Pancreas (tissue), 10 donors: ENCODE measurements around the gene GET4. TPM values are rescaled to one million over a fixed set of nuclear protein-coding genes. Genes with fewer than 3 reads are reported as not detected.

Source experiments
- ATAC-seq, 4 donors: fragments of 200-7000 bp; cut with Tn5 transposase; one replicate each; pipeline versions ENCODE4 v1.8.0 to v1.9.1; 2020; ENCODE audit warnings: mild to moderate bottlenecking in 4 of 4, moderate library complexity in 4 of 4
- DNase-seq, 6 donors: peaks; one replicate each; pipeline ENCODE4 v3.0.0-alpha.2; 2020
- FAIRE-seq: peaks from 2 replicates; lab custom pipeline; 2012; peaks lifted over from hg19 to GRCh38; lab: Jason Lieb, UNC
- H3K27ac ChIP-seq, 4 donors: fragments of 200-600 bp; sonication (generic); 1 replicate in 3 of 4; 2 replicates in 1 of 4; pipeline versions ENCODE4 v1.5.0 to v1.8.0; 2020
- H3K27me3 ChIP-seq, 4 donors: fragments of 200-600 bp; one replicate each; pipeline ENCODE4 v1.8.0; 2021
- H3K36me3 ChIP-seq, 3 donors: fragments of 200-600 bp; sonication (generic) in 1 of 3; one replicate each; pipeline versions ENCODE4 v1.5.0 to v1.8.0; 2020 to 2021
- H3K4me1 ChIP-seq, 3 donors: fragments of 200-600 bp; one replicate each; pipeline ENCODE4 v1.8.0; 2021
- H3K4me3 ChIP-seq, 4 donors: fragments of 200-600 bp; sonication (generic) in 2 of 4; one replicate each; pipeline versions ENCODE4 v1.5.0 to v1.8.0; 2020 to 2021
- H3K9me3 ChIP-seq, 4 donors: fragments of 200-600 bp; one replicate each; pipeline ENCODE4 v1.8.0; 2021
- WGBS, 2 donors: extraction: QIAGEN DNeasy Blood & Tissue Kit; methylation state at CpG; one replicate each; pipeline ENCODE4 v1.1.7; 2013; 5-methylcytosine and 5-hydroxymethylcytosine counted together
- intact Hi-C, 3 donors: fragments of 100-400 bp; cut with DNase I; formaldehyde crosslinking; loops; one replicate each; pipeline versions ENCODE4 v1.11.1 to v1.14.2; 2022
- polyA plus RNA-seq, 2 donors: library from polyadenylated mRNA; stranded (reverse); fragments of 200-250 nt; gene quantifications; one replicate each; pipeline ENCODE4 v1.2.3, GENCODE V29; 2013
- total RNA-seq, 6 donors: library from RNA; stranded (reverse); fragmentation: NEBNext Ultra II Directional in 4 of 6; extraction: Animal tissue kit (Norgen Biotek cat#: 25700) in 4 of 6; gene quantifications; one replicate each; pipeline versions ENCODE4 v1.2.1 to v1.2.4, GENCODE V29; 2021 to 2023
- TF ChIP-seq, protein P1 (sequence below), 4 donors: fragments of 200-600 bp; sonication (generic) in 3 of 4; IDR thresholded peaks; one replicate each; pipeline versions ENCODE4 v1.5.0 to v1.8.0; 2021; ENCODE audit warnings: antibody characterized with exemption in 4 of 4
- donor health status: healthy with polysubstance abuse.
- donor health status: DM: no; HTN: no; CAD: no; lungs with moderate emphysema.
- donor health status: DM: no; HTN: no; CAD: no.
- donor health status: control.
- donor health status: control.
- donor health status: Bipolar disorder and iron deficiency.
- donor health status: DM: yes; HTN: yes; CAD: no.
- donor health status: DM: no; HTN: no; CAD: no.
- donor health status: DM: no; HTN: no; CAD: no.
- donor health status: DM: yes; HTN: yes; CAD: no.

The GET4 gene
- total and polyA plus RNA-seq, 8 donors, result 13.1 to 94.5 (median 21.4) TPM

GRCh38 chr7:944744-945143 lies 68.4 kb downstream of the GET4 start:
- ATAC-seq (peak in 1 of 4 donors; percentile 1), FAIRE-seq (no peak)
- H3K4me3 ChIP-seq, result peak overlapping the region; percentile 42 to 67 (median 58)

GRCh38 chr7:945147-945555 lies 68.8 kb downstream of the GET4 start:
- WGBS, 2 donors, result 26 to 28% methylated on average over 9 to 13 of the region's 13 CpGs
- TF ChIP-seq, protein P1, sequence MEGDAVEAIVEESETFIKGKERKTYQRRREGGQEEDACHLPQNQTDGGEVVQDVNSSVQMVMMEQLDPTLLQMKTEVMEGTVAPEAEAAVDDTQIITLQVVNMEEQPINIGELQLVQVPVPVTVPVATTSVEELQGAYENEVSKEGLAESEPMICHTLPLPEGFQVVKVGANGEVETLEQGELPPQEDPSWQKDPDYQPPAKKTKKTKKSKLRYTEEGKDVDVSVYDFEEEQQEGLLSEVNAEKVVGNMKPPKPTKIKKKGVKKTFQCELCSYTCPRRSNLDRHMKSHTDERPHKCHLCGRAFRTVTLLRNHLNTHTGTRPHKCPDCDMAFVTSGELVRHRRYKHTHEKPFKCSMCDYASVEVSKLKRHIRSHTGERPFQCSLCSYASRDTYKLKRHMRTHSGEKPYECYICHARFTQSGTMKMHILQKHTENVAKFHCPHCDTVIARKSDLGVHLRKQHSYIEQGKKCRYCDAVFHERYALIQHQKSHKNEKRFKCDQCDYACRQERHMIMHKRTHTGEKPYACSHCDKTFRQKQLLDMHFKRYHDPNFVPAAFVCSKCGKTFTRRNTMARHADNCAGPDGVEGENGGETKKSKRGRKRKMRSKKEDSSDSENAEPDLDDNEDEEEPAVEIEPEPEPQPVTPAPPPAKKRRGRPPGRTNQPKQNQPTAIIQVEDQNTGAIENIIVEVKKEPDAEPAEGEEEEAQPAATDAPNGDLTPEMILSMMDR (IDR thresholded peaks at IDR 0.05), result no peak

More at GRCh38 chr7:944744-945143, 68.4 kb downstream of the GET4 start:
- no peak for DNase-seq
- Histone ChIP-seq H3K36me3 (no peaks in the 10 kb centered on the region), H3K9me3 (no peaks in the 10 kb centered on the region), H3K27ac (peak overlapping the region in 3 of 4 donors; percentile 69 to 76 (median 75)), H3K27me3 (no peaks in the 10 kb centered on the region), H3K4me1 (peaks cover 0 to 8% (median 4%) of the 10 kb centered on the region in 3 donors)
- intact Hi-C loops, result no loop called here
- WGBS, 2 donors, result 44 to 58% methylated on average over 5 of the region's 5 CpGs
- TF ChIP-seq, protein P1 (IDR thresholded peaks at IDR 0.05), result no peak

DNA sequence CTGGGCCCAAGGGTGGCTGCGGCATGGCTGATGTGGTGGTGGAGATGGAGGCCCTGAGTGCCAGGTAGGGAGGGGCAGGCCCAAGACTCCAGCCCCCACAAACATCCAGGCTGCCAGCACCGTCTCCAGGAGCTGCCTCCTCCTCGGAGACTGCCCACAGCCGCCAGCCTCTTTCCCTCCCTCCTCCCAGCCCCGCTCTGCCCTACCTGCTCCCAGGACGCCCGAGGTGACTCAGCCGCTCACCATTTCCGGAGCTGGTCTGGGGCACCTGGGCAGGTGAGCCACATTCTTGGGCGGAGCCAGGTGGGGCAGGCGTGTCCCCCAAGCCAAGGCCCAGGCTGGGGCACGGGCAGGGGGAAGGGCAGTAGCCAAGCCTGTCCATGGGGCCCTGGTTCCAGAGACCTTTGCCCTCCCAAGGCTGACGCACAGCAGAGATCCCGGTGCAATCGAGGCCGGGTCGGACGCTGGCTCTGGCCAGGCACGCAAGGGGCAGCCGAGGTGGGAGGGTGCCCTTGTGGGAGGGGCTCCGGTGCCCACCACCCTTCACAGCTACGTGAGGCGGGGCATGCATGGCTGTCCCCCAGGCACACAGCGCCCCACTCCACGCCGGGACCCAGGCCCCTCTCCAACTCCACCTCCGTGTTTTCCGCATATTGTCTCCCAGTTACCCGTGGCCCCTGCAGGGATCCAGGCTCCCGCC lies 69.4 kb downstream of the GET4 start:
- WGBS, 2 donors, result 23 to 24% methylated on average over 29 to 30 of the region's 30 CpGs
- FAIRE-seq (no peak), DNase-seq (peak; percentile 89 to 97 (median 94)), ATAC-seq (peak; percentile 96 to 97 (median 97))
- intact Hi-C loops, result no loop called here
- TF ChIP-seq, protein P1 (IDR thresholded peaks at IDR 0.05), result no peak
- Histone ChIP-seq H3K4me1 (peaks cover 0 to 8% (median 4%) of the 10 kb centered on the region in 3 donors), H3K4me3 (peak overlapping the region; percentile 42 to 67 (median 58)), H3K9me3 (no peaks in the 10 kb centered on the region), H3K27ac (peak overlapping the region; percentile 69 to 76 (median 72)), H3K27me3 (no peaks in the 10 kb centered on the region), H3K36me3 (no peaks in the 10 kb centered on the region)

More at GRCh38 chr7:945147-945555, 68.8 kb downstream of the GET4 start:
- Histone ChIP-seq H3K27me3 (no peaks in the 10 kb centered on the region), H3K4me3 (peak overlapping the region; percentile 42 to 67 (median 58)), H3K36me3 (no peaks in the 10 kb centered on the region), H3K27ac (peak overlapping the region; percentile 69 to 76 (median 72)), H3K4me1 (peaks cover 0 to 8% (median 4%) of the 10 kb centered on the region in 3 donors), H3K9me3 (no peaks in the 10 kb centered on the region)
- intact Hi-C loops, result no loop called here
- DNase-seq (peak in 3 of 6 donors; percentile 60 to 64 (median 62)), ATAC-seq (peak; percentile 27 to 46 (median 38)), FAIRE-seq (no peak)

Other genes starting within 250 kb of the GET4 start
- gene DNAAF5, start 149.9 kb upstream of the GET4 start, total RNA-seq, result 10 to 100 TPM in 5 of 6 donors, 1 to 10 TPM in 1; 9.0 to 16.6 (median 12.6) TPM
- 10 to 100 TPM in 1 of 2 donors, 1 to 10 TPM in 1; 7.7 to 10.5 TPM for gene DNAAF5, start 149.9 kb upstream of the GET4 start, polyA plus RNA-seq
- gene PRKAR1B, start 149.3 kb upstream of the GET4 start, total RNA-seq, result 1 to 10 TPM; 2.5 to 6.1 (median 4.5) TPM
- gene PRKAR1B, start 149.3 kb upstream of the GET4 start, polyA plus RNA-seq, result 1 to 10 TPM; 6.8 to 8.4 TPM
- 10 to 100 TPM; 42.6 to 68.3 (median 52.5) TPM for gene SUN1, start 44.1 kb upstream of the GET4 start, total RNA-seq
- 10 to 100 TPM; 67.7 to 93.2 TPM for gene SUN1, start 44.1 kb upstream of the GET4 start, polyA plus RNA-seq
- 10 to 100 TPM; 10.9 to 15.0 (median 13.7) TPM for gene ADAP1, start 78.1 kb downstream of the GET4 start, total RNA-seq
- 10 to 100 TPM; 15.5 to 41.2 TPM for gene ADAP1, start 78.1 kb downstream of the GET4 start, polyA plus RNA-seq
- 1 to 10 TPM; 4.2 to 8.6 (median 6.0) TPM for gene COX19, start 99.0 kb downstream of the GET4 start, total RNA-seq
- gene COX19, start 99.0 kb downstream of the GET4 start, polyA plus RNA-seq, result 1 to 10 TPM; 7.5 to 9.1 TPM
- gene CYP2W1, start 106.6 kb downstream of the GET4 start, total RNA-seq, result under 1 TPM in 5 of 6 donors, not detected in 1; 0.12 to 0.59 (median 0.32) TPM
- under 1 TPM; 0.54 to 0.76 TPM for gene CYP2W1, start 106.6 kb downstream of the GET4 start, polyA plus RNA-seq
- gene GPR146, start 168.0 kb downstream of the GET4 start, total RNA-seq, result 1 to 10 TPM; 3.4 to 5.3 (median 3.9) TPM
- 1 to 10 TPM; 5.4 to 6.5 TPM for gene GPR146, start 168.0 kb downstream of the GET4 start, polyA plus RNA-seq
- gene GPER1, start 211.6 kb downstream of the GET4 start, total RNA-seq, result 1 to 10 TPM in 2 of 6 donors, under 1 TPM in 4; 0.20 to 1.6 (median 0.65) TPM
- gene GPER1, start 211.6 kb downstream of the GET4 start, polyA plus RNA-seq, result 1 to 10 TPM; 1.7 to 3.5 TPM